IMR-90 (cell line): Measurements from ENCODE around the gene STUB1. TPM values are rescaled to one million over a fixed set of nuclear protein-coding genes. Genes with fewer than 3 reads are reported as not detected.

Source experiments
- ATAC-seq: fragments of 200-7000 bp; cut with Tn5 transposase; 2 replicates; pipeline ENCODE4 v1.9.1; 2020; ENCODE audit warnings: low read depth, mild to moderate bottlenecking, moderate library complexity
- BruUV-seq: library from RNA; stranded (reverse); fragments of 400-500 nt; replicated peaks from 2 replicates; lab custom pipeline; 2021; lab: Mats Ljungman, UMichigan
- CTCF ChIA-PET: fragments of 300-600 bp; formaldehyde crosslinking; extraction: SDS; loops from one replicate; lab custom pipeline; 2021; ENCODE audit warnings: antibody characterized with exemption; lab: Yijun Ruan, JAX
- POLR2A ChIA-PET: fragments of 300-600 bp; sonication (Branson Sonifier 250); formaldehyde crosslinking; loops from one replicate; lab custom pipeline; 2022; ENCODE audit warnings: antibody characterized with exemption; ENCODE audit not compliant: unreplicated experiment; lab: Charles Lee
- DNase-seq: peaks from one replicate; pipeline ENCODE4 v3.0.0; 2013
- H2AFZ ChIP-seq: replicated peaks from 2 replicates; pipeline ENCODE3; 2013; ENCODE audit warnings: low read length, mild to moderate bottlenecking; ENCODE audit not compliant: poor library complexity
- H2AK5ac ChIP-seq: 2 replicates; pipeline ENCODE4 v1.6.1; 2013; ENCODE audit warnings: low read depth, low read length, inconsistent platforms
- H2AK9ac ChIP-seq: replicated peaks from 2 replicates; pipeline ENCODE3; 2013; ENCODE audit warnings: mild to moderate bottlenecking, low read depth, low read length, moderate library complexity; ENCODE audit not compliant: poor library complexity
- H2BK120ac ChIP-seq: 2 replicates; pipeline ENCODE4 v1.6.1; 2013; ENCODE audit warnings: low read depth, low read length, inconsistent platforms
- H2BK15ac ChIP-seq: 3 replicates; pipeline ENCODE4 v1.6.1; 2013; ENCODE audit warnings: low read depth, low read length, inconsistent platforms
- H2BK20ac ChIP-seq: 2 replicates; pipeline ENCODE4 v1.6.1; 2013; ENCODE audit warnings: low read depth, mild to moderate bottlenecking, inconsistent platforms, low read length, moderate library complexity
- H2BK5ac ChIP-seq: 2 replicates; pipeline ENCODE4 v1.6.1; 2013; ENCODE audit warnings: mild to moderate bottlenecking, low read depth, low read length, inconsistent platforms; ENCODE audit not compliant: poor library complexity, severe bottlenecking
- H3K14ac ChIP-seq: replicated peaks from 2 replicates; pipeline ENCODE4 v1.6.1; 2013; ENCODE audit warnings: low read depth, low read length, inconsistent platforms
- H3K18ac ChIP-seq: 2 replicates; pipeline ENCODE4 v1.6.1; 2013; ENCODE audit warnings: low read depth, low read length, control low read depth
- H3K23ac ChIP-seq: 2 replicates; pipeline ENCODE4 v1.6.1; 2013; ENCODE audit warnings: low read depth, low read length, inconsistent platforms
- H3K27ac ChIP-seq: 2 replicates; pipeline ENCODE4 v1.5.1; 2013; ENCODE audit warnings: mild to moderate bottlenecking, control low read depth, low read length; ENCODE audit not compliant: insufficient read depth
- H3K27me3 ChIP-seq: 2 replicates; pipeline ENCODE4 v1.6.1; 2013; ENCODE audit warnings: low read length; ENCODE audit not compliant: control insufficient read depth, insufficient read depth
- H3K36me3 ChIP-seq: 2 replicates; pipeline ENCODE4 v1.6.1; 2013; ENCODE audit warnings: low read length, mixed read lengths; ENCODE audit not compliant: control insufficient read depth, insufficient read depth
- H3K4ac ChIP-seq: 2 replicates; pipeline ENCODE4 v1.6.1; 2013; ENCODE audit warnings: low read depth, low read length, inconsistent platforms
- H3K4me1 ChIP-seq: 2 replicates; pipeline ENCODE4 v1.6.1; 2013; ENCODE audit warnings: low read length, mixed read lengths; ENCODE audit not compliant: control insufficient read depth, insufficient read depth
- H3K4me2 ChIP-seq: 2 replicates; pipeline ENCODE4 v1.6.1; 2013; ENCODE audit warnings: low read depth, mild to moderate bottlenecking, control low read depth, low read length, moderate library complexity
- H3K4me3 ChIP-seq: 2 replicates; pipeline ENCODE4 v1.5.1; 2013; ENCODE audit warnings: low read depth, mild to moderate bottlenecking, control low read depth, low read length, moderate library complexity; ENCODE audit not compliant: insufficient read depth
- H3K56ac ChIP-seq: 2 replicates; pipeline ENCODE4 v1.6.1; 2013; ENCODE audit warnings: low read length, inconsistent platforms; ENCODE audit not compliant: insufficient read depth; ENCODE audit errors: extremely low read depth
- H3K79me1 ChIP-seq, 2 experiments: 2 replicates each; pipeline ENCODE4 v1.6.1; 2013; ENCODE audit warnings: low read length in 2 of 2, inconsistent platforms in 1 of 2, low read depth in 1 of 2
- H3K9ac ChIP-seq: 2 replicates; pipeline ENCODE4 v1.6.1; 2013; ENCODE audit warnings: low read depth, low read length, control low read depth
- H3K9me1 ChIP-seq: 2 replicates; pipeline ENCODE4 v1.6.1; 2013; ENCODE audit warnings: low read length, inconsistent platforms; ENCODE audit not compliant: insufficient read depth
- H3K9me3 ChIP-seq: 2 replicates; pipeline ENCODE4 v1.6.1; 2013; ENCODE audit warnings: low read length; ENCODE audit not compliant: control insufficient read depth, insufficient read depth
- H4K20me1 ChIP-seq: 2 replicates; pipeline ENCODE4 v1.6.1; 2013; ENCODE audit warnings: low read length, inconsistent platforms; ENCODE audit not compliant: insufficient read depth
- H4K5ac ChIP-seq: 2 replicates; pipeline ENCODE4 v1.6.1; 2013; ENCODE audit warnings: mild to moderate bottlenecking, low read depth, low read length, control low read depth
- H4K8ac ChIP-seq, 2 experiments: 2 replicates each; pipeline ENCODE4 v1.6.1; 2013; ENCODE audit warnings: low read depth in 2 of 2, low read length in 2 of 2, control low read depth in 1 of 2, inconsistent platforms in 1 of 2
- H4K91ac ChIP-seq: 2 replicates; pipeline ENCODE4 v1.6.1; 2013; ENCODE audit warnings: low read depth, low read length, inconsistent platforms; ENCODE audit not compliant: insufficient read depth
- BHLHE40 ChIP-seq: fragments of 150-350 bp; IDR thresholded peaks from 2 replicates; pipeline ENCODE4 v1.6.1; 2016; ENCODE audit warnings: mild to moderate bottlenecking, low read depth, low read length
- CEBPB ChIP-seq: IDR thresholded peaks from 2 replicates; pipeline ENCODE4 v1.6.1; 2012; ENCODE audit warnings: low read depth, low read length, improper control_type of control experiment
- CTCF ChIP-seq: conservative IDR thresholded peaks from 2 replicates; pipeline ENCODE4 v1.5.1; 2012; ENCODE audit warnings: mild to moderate bottlenecking, low read depth, low read length, improper control_type of control experiment
- ELK1 ChIP-seq: fragments of 150-350 bp; IDR thresholded peaks from 2 replicates; pipeline ENCODE4 v1.6.1; 2016; ENCODE audit warnings: low read depth, mild to moderate bottlenecking, low read length, moderate library complexity, borderline replicate concordance
- FOS ChIP-seq: fragments of 150-350 bp; IDR thresholded peaks from 2 replicates; pipeline ENCODE4 v1.6.1; 2016; ENCODE audit warnings: low read depth, low read length
- MAFK ChIP-seq: IDR thresholded peaks from 2 replicates; pipeline ENCODE4 v1.6.1; 2012; ENCODE audit warnings: low read depth, low read length, improper control_type of control experiment
- MAZ ChIP-seq: IDR thresholded peaks from 2 replicates; pipeline ENCODE4 v1.6.1; 2012; ENCODE audit warnings: low read depth, mild to moderate bottlenecking, low read length, improper control_type of control experiment, moderate library complexity, borderline replicate concordance
- NFE2L2 ChIP-seq: fragments of 150-350 bp; IDR thresholded peaks from 2 replicates; pipeline ENCODE4 v1.6.1; 2016; ENCODE audit warnings: low read depth, mild to moderate bottlenecking, low read length
- POLR2A ChIP-seq: IDR thresholded peaks from 2 replicates; pipeline ENCODE4 v1.6.1; 2012; ENCODE audit warnings: mild to moderate bottlenecking, low read depth, low read length
- RCOR1 ChIP-seq: IDR thresholded peaks from 2 replicates; pipeline ENCODE4 v1.6.1; 2012; ENCODE audit warnings: mild to moderate bottlenecking, low read length, improper control_type of control experiment; ENCODE audit not compliant: insufficient replicate concordance
- SMC3 ChIP-seq: fragments of 150-350 bp; IDR thresholded peaks from 2 replicates; pipeline ENCODE4 v1.6.1; 2016; ENCODE audit warnings: low read depth, mild to moderate bottlenecking, antibody characterized with exemption, low read length, moderate library complexity
- WGBS, 2 experiments: methylation state at CpG; one replicate each; pipeline versions ENCODE4 v1.1.5 to v1.1.7; 2013; ENCODE audit warnings: missing lambda C conversion rate in 2 of 2; ENCODE audit not compliant: insufficient read length in 1 of 2; ENCODE audit errors: extremely low coverage in 2 of 2; 5-methylcytosine and 5-hydroxymethylcytosine counted together
- dilution Hi-C: fragments of 300-500 bp; cut with HindIII; formaldehyde crosslinking; loops from one replicate; pipeline ENCODE4 v1.14.3; 2018; ENCODE audit warnings: low sequenced_read_pairs; ENCODE audit not compliant: unreplicated experiment
- in situ Hi-C: fragments of 300-500 bp; cut with MboI; formaldehyde crosslinking; loops from 3 replicates; pipeline ENCODE4 v1.14.3; 2019; ENCODE audit warnings: low sequenced_read_pairs, inconsistent platforms, mixed read lengths
- intact Hi-C: fragments of 100-400 bp; cut with micrococcal nuclease; formaldehyde crosslinking; loops from 2 replicates; pipeline ENCODE4 v1.10.0; 2022
- polyA plus RNA-seq, 3 experiments: library from polyadenylated mRNA; depleted of rRNA; stranded (reverse); fragments of >200 nt; gene quantifications; 2 replicates each; pipeline ENCODE4 v1.2.3, GENCODE V29; 2012; ENCODE audit warnings: low replicate concordance in 1 of 3
- total RNA-seq: library from RNA; depleted of rRNA; stranded (reverse); fragments of >200 nt; gene quantifications from 2 replicates; pipeline ENCODE4 v1.2.3, GENCODE V29; 2012

The STUB1 gene
- total and polyA plus RNA-seq, 2 of the 4 experiments (the other 2 are of a cell fraction): 183 to 186 TPM

GRCh38 chr16:677316-678190 is 2.7 kb upstream of the STUB1 start:
- H3K9ac ChIP-seq: no peak overlapping the region
- no peak overlapping the region for H3K14ac ChIP-seq
- H2BK5ac ChIP-seq: no peak overlapping the region
- ChIA-PET CTCF (no interaction called here), POLR2A (no interaction called here)
- H3K9me3 ChIP-seq: no peaks in the 10 kb centered on the region
- no peak overlapping the region for H3K23ac ChIP-seq
- H2AK9ac ChIP-seq: no peak overlapping the region
- H4K8ac ChIP-seq: no peak overlapping the region
- H3K4ac ChIP-seq: no peak overlapping the region
- no peak overlapping the region for H3K56ac ChIP-seq
- H3K9me1 ChIP-seq: peaks cover 15% of the 10 kb centered on the region
- no peak overlapping the region for H2BK15ac ChIP-seq
- H3K36me3 ChIP-seq: peaks cover 29% of the 10 kb centered on the region
- ATAC-seq: no peak
- H2BK20ac ChIP-seq: no peak overlapping the region
- 72% methylated on average over 20 of the region's 57 CpGs; no CpG with 5 or more reads in 1 of the 2 experiments for WGBS, 2 experiments
- H2BK120ac ChIP-seq: no peak overlapping the region
- H3K27ac ChIP-seq: no peak overlapping the region
- H4K91ac ChIP-seq: no peak overlapping the region
- no TSS peak for BruUV-seq
- dilution Hi-C loops: no loop called here
- no peak overlapping the region for H3K4me2 ChIP-seq
- in situ Hi-C loops: no loop called here
- intact Hi-C loops: no loop called here
- no peak overlapping the region for H2AFZ ChIP-seq
- H3K27me3 ChIP-seq: no peaks in the 10 kb centered on the region
- no peak overlapping the region for H4K5ac ChIP-seq
- H3K4me1 ChIP-seq: peaks cover 20% of the 10 kb centered on the region
- no peak for DNase-seq
- H3K18ac ChIP-seq: no peak overlapping the region
- no peak overlapping the region for H3K4me3 ChIP-seq
- peaks cover 40% of the 10 kb centered on the region for H4K20me1 ChIP-seq
- H2AK5ac ChIP-seq: no peak overlapping the region
- H3K79me1 ChIP-seq: peaks cover 9 to 35% of the 10 kb centered on the region in 2 experiments; a peak in 3 of 4 replicates
- TF ChIP-seq CTCF (no peak), MAZ (no peak), MAFK (no peak), BHLHE40 (no peak), FOS (no peak), ELK1 (no peak), CEBPB (no peak), SMC3 (no peak), POLR2A (no peak), NFE2L2 (no peak), RCOR1 (no peak)
